Gastrocnemius medialis (tissue), 4 donors: ENCODE data around the gene ZNF91.

Source experiments
- POLR2A ChIP-seq, 2 donors: fragments of 450-650 bp; IDR thresholded peaks; one replicate each; pipeline ENCODE4 v1.6.1; 2017; ENCODE audit warnings: antibody characterized with exemption in 2 of 2, mild to moderate bottlenecking in 2 of 2, moderate library complexity in 2 of 2
- TF ChIP-seq, protein P1 (sequence below), 5 experiments: fragments of 450-650 bp in 3 of 5; fragments of 200-600 bp in 2 of 5; sonication (generic) in 2 of 5; IDR thresholded peaks in 4 of 5; conservative IDR thresholded peaks in 1 of 5; 1 replicate in 4 of 5; 2 replicates in 1 of 5; pipeline ENCODE4 v1.5.1; 2016 to 2019; ENCODE audit warnings: antibody characterized with exemption in 5 of 5, mild to moderate bottlenecking in 3 of 5, moderate library complexity in 3 of 5

DNA sequence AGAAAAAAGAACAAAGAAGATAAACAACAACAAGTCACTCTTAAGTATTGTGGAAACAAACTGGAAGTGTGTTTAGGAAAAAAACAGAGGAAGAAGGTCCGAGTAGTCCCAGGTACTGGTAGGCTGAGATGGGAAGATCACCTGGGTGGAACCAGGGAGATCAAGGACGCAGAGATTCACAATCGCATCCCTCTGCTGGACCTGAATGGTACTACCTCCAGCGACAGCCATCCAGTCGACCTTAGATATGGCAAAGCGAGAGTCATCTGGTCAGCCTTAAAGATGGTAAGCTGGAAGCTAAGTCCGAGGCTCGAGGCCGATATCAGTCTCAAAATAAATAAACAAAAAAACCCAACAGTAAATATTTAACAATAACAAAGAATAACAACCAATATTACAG is 44.9 kb upstream of the ZNF91 start:
- no peak for TF ChIP-seq POLR2A (IDR thresholded peaks at IDR 0.05)
- TF ChIP-seq, protein P1, sequence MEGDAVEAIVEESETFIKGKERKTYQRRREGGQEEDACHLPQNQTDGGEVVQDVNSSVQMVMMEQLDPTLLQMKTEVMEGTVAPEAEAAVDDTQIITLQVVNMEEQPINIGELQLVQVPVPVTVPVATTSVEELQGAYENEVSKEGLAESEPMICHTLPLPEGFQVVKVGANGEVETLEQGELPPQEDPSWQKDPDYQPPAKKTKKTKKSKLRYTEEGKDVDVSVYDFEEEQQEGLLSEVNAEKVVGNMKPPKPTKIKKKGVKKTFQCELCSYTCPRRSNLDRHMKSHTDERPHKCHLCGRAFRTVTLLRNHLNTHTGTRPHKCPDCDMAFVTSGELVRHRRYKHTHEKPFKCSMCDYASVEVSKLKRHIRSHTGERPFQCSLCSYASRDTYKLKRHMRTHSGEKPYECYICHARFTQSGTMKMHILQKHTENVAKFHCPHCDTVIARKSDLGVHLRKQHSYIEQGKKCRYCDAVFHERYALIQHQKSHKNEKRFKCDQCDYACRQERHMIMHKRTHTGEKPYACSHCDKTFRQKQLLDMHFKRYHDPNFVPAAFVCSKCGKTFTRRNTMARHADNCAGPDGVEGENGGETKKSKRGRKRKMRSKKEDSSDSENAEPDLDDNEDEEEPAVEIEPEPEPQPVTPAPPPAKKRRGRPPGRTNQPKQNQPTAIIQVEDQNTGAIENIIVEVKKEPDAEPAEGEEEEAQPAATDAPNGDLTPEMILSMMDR (IDR thresholded peaks at IDR 0.05 in 4 of 5, conservative IDR thresholded peaks at IDR 0.05 in 1 of 5) = no peak
